Measurements from ENCODE around the gene CDC20. TPM values are rescaled to one million over a fixed set of nuclear protein-coding genes. Genes with fewer than 3 reads are reported as not detected.

CDC20 gene
- total and polyA plus RNA-seq, 2 of the 4 experiments (the other 2 are of a cell fraction), result 103 to 107 TPM

DNA sequence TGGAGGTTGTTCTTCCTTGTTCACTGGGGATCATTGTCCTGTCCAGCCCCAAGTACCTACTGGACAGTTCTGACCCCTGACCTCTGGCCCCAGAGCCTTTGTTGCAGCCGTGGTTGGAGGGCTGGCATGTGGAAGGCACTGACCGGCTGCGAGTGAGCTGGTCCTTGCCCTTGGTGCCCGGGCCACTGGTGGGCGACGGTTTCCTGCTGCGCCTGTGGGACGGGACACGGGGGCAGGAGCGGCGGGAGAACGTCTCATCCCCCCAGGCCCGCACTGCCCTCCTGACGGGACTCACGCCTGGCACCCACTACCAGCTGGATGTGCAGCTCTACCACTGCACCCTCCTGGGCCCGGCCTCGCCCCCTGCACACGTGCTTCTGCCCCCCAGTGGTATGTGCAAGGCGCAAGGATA, 46.6 kb upstream of the CDC20 start:
- intact Hi-C loops (cut with micrococcal nuclease) (no loop called here), dilution Hi-C loops (cut with HindIII; ENCODE audit: low sequenced_read_pairs, unreplicated experiment) (no loop called here), in situ Hi-C loops (cut with MboI; ENCODE audit: low sequenced_read_pairs) (no loop called here)
- Histone ChIP-seq H3K56ac (ENCODE audit: extremely low read depth, insufficient read depth, low read length) (no peak overlapping the region), H2AK5ac (ENCODE audit: low read depth, low read length) (no peak overlapping the region), H2BK5ac (ENCODE audit: low read depth, low read length, poor library complexity, severe bottlenecking) (no peak overlapping the region), H2AFZ (replicated peaks; ENCODE audit: low read length, poor library complexity) (no peak overlapping the region), H3K4ac (ENCODE audit: low read depth, low read length) (no peak overlapping the region), H4K20me1 (ENCODE audit: insufficient read depth, low read length) (no peaks in the 10 kb centered on the region; the same call in 1 of the 2 replicates), H2BK15ac (ENCODE audit: low read depth, low read length) (no peak overlapping the region), H3K27me3 (ENCODE audit: control insufficient read depth, insufficient read depth, low read length) (peaks cover 2% of the 10 kb centered on the region; the same call in 1 of the 2 replicates), H4K91ac (ENCODE audit: insufficient read depth, low read depth, low read length) (no peak overlapping the region), H3K9ac (ENCODE audit: low read depth, low read length) (no peak overlapping the region), H4K8ac (ENCODE audit: low read depth in 2 of 2, low read length in 2 of 2) (no peak overlapping the region), H3K79me1 (ENCODE audit: low read depth in 1 of 2, low read length in 2 of 2) (no peaks in the 10 kb centered on the region), H3K36me3 (ENCODE audit: control insufficient read depth, insufficient read depth, low read length) (no peaks in the 10 kb centered on the region), H4K5ac (ENCODE audit: low read depth, low read length) (no peak overlapping the region), H3K14ac (replicated peaks; ENCODE audit: low read depth, low read length) (no peak overlapping the region), H3K9me1 (ENCODE audit: insufficient read depth, low read length) (0 out of 2 replicates have a peak, but pooled peaks cover 3% of the 10 kb centered on the region), H3K4me1 (ENCODE audit: control insufficient read depth, insufficient read depth, low read length) (no peaks in the 10 kb centered on the region), H3K9me3 (ENCODE audit: control insufficient read depth, insufficient read depth, low read length) (no peaks in the 10 kb centered on the region), H3K4me3 (ENCODE audit: insufficient read depth, low read depth, low read length) (no peak overlapping the region), H3K18ac (ENCODE audit: low read depth, low read length) (no peak overlapping the region), H3K4me2 (ENCODE audit: low read depth, low read length) (no peak overlapping the region), H3K23ac (ENCODE audit: low read depth, low read length) (no peak overlapping the region), H3K27ac (ENCODE audit: insufficient read depth, low read length) (no peak overlapping the region), H2BK20ac (ENCODE audit: low read depth, low read length) (no peak overlapping the region), H2AK9ac (replicated peaks; ENCODE audit: low read depth, low read length, poor library complexity) (no peak overlapping the region), H2BK120ac (ENCODE audit: low read depth, low read length) (no peak overlapping the region)
- TF ChIP-seq NFE2L2 (IDR thresholded peaks at IDR 0.05; ENCODE audit: low read depth, low read length), result no peak
- TF ChIP-seq CTCF (conservative IDR thresholded peaks at IDR 0.05; ENCODE audit: low read depth, low read length), result no peak
- no peak for TF ChIP-seq SMC3 (IDR thresholded peaks at IDR 0.05; ENCODE audit: low read depth, low read length)
- TF ChIP-seq RAD21 (IDR thresholded peaks at IDR 0.05; ENCODE audit: low read length), result no peak
- no peak for TF ChIP-seq RCOR1 (IDR thresholded peaks at IDR 0.05; ENCODE audit: insufficient replicate concordance, low read length)
- TF ChIP-seq MAZ (IDR thresholded peaks at IDR 0.05; ENCODE audit: borderline replicate concordance, low read depth, low read length), result no peak
- no peak for TF ChIP-seq BHLHE40 (IDR thresholded peaks at IDR 0.05; ENCODE audit: low read depth, low read length)
- TF ChIP-seq POLR2A (IDR thresholded peaks at IDR 0.05; ENCODE audit: low read depth, low read length), result no peak
- no peak for TF ChIP-seq CEBPB (IDR thresholded peaks at IDR 0.05; ENCODE audit: low read depth, low read length)
- TF ChIP-seq CHD1 (IDR thresholded peaks at IDR 0.05; ENCODE audit: low read depth, low read length), result no peak
- TF ChIP-seq MAFK (IDR thresholded peaks at IDR 0.05; ENCODE audit: low read depth, low read length), result no peak
- TF ChIP-seq, protein P1, sequence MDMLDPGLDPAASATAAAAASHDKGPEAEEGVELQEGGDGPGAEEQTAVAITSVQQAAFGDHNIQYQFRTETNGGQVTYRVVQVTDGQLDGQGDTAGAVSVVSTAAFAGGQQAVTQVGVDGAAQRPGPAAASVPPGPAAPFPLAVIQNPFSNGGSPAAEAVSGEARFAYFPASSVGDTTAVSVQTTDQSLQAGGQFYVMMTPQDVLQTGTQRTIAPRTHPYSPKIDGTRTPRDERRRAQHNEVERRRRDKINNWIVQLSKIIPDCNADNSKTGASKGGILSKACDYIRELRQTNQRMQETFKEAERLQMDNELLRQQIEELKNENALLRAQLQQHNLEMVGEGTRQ (IDR thresholded peaks at IDR 0.05; ENCODE audit: low read depth, low read length), result no peak
- TF ChIP-seq RFX5 (IDR thresholded peaks at IDR 0.05; ENCODE audit: low read depth, low read length), result no peak
- no peak for TF ChIP-seq MXI1 (IDR thresholded peaks at IDR 0.05; ENCODE audit: borderline replicate concordance, low read depth, low read length)
- no peak for TF ChIP-seq FOS (IDR thresholded peaks at IDR 0.05; ENCODE audit: low read depth, low read length)
- no peak for TF ChIP-seq ELK1 (IDR thresholded peaks at IDR 0.05; ENCODE audit: borderline replicate concordance, low read depth, low read length)
- no peak for ATAC-seq (ENCODE audit: low read depth)
- no peak for DNase-seq
- WGBS, 2 experiments (ENCODE audit: extremely low coverage in 2 of 2, insufficient read length in 1 of 2), result 96% methylated on average over 5 of the region's 19 CpGs; no CpG with 5 or more reads in 1 of the 2 experiments
- CTCF ChIA-PET, result no interaction called here
- BruUV-seq (replicated peaks), result no TSS peak
- POLR2A ChIA-PET (ENCODE audit: unreplicated experiment), result no interaction called here

Measured in IMR-90 (cell line).